ENCODE measurements around the gene POLR3H. TPM values are rescaled to one million over a fixed set of nuclear protein-coding genes. Genes with fewer than 3 reads are reported as not detected.

The POLR3H gene
- total RNA-seq, 4 donors from 2014 or later, result 5.6 to 8.4 (median 7.0) TPM

- no peak for DNase-seq
- Histone ChIP-seq H3K27ac (peak overlapping the region in 2 of 4 donors; percentile 5 to 39), H3K4me1 (peaks cover 10 to 32% (median 25%) of the 10 kb centered on the region in 4 donors), H3K36me3 (no peaks in the 10 kb centered on the region), H3K9me3 (no peaks in the 10 kb centered on the region), H3K27me3 (no peaks in the 10 kb centered on the region), H3K4me3 (no peak overlapping the region)
- no peak for TF ChIP-seq EP300 (IDR thresholded peaks at IDR 0.05; ENCODE audit: low read depth)
- no peak for TF ChIP-seq POLR2A (IDR thresholded peaks at IDR 0.05)
- TF ChIP-seq CTCF (IDR thresholded peaks at IDR 0.05), result no peak
- TF ChIP-seq POLR2AphosphoS5 (IDR thresholded peaks at IDR 0.05), result no peak
- in situ Hi-C loops (cut with MboI; ENCODE audit: low pct_ligation_motif_present in 1 of 4, low pct_unique_long_range_greater_than_20kb in 1 of 4, low sequenced_read_pairs in 3 of 4) (no loop called here), intact Hi-C loops (cut with DNase I; ENCODE audit: low total_unique reads) (no loop called here)
- WGBS, 2 donors (ENCODE audit: low coverage in 1 of 2), result 91% methylated on average over 3 of the region's 3 CpGs; no CpG with 5 or more reads in 1 of the 2 donors
Observed at GRCh38 chr22:41540006-41540315, 4.3 kb downstream of the POLR3H start.

- H3K4me3 ChIP-seq, result no peak overlapping the region
- 83% methylated on average over 13 of the region's 13 CpGs; no CpG with 5 or more reads in 1 of the 2 donors for WGBS, 2 donors (ENCODE audit: low coverage in 1 of 2)
- no peaks in the 10 kb centered on the region for H3K9me3 ChIP-seq
- peaks cover 10 to 27% (median 21%) of the 10 kb centered on the region in 4 donors for H3K4me1 ChIP-seq
- TF ChIP-seq CTCF (IDR thresholded peaks at IDR 0.05) (no peak), POLR2AphosphoS5 (IDR thresholded peaks at IDR 0.05) (no peak), POLR2A (IDR thresholded peaks at IDR 0.05) (no peak), EP300 (IDR thresholded peaks at IDR 0.05; ENCODE audit: low read depth) (no peak)
- no peak for DNase-seq
- H3K36me3 ChIP-seq, result no peaks in the 10 kb centered on the region
- in situ Hi-C loops (cut with MboI; ENCODE audit: low pct_ligation_motif_present in 1 of 4, low pct_unique_long_range_greater_than_20kb in 1 of 4, low sequenced_read_pairs in 3 of 4), result no loop called here
- intact Hi-C loops (cut with DNase I; ENCODE audit: low total_unique reads), result no loop called here
- H3K27me3 ChIP-seq, result no peaks in the 10 kb centered on the region
- peak overlapping the region; percentile 5 to 39 (median 18) for H3K27ac ChIP-seq
Observed at GRCh38 chr22:41539146-41540005, 4.9 kb downstream of the POLR3H start.

GRCh38 chr22:41538583-41538982, 5.7 kb downstream of the POLR3H start:
- intact Hi-C loops (cut with DNase I; ENCODE audit: low total_unique reads), result no loop called here
- Histone ChIP-seq H3K27me3 (no peaks in the 10 kb centered on the region), H3K36me3 (no peaks in the 10 kb centered on the region), H3K4me1 (peaks cover 10 to 25% (median 20%) of the 10 kb centered on the region in 4 donors), H3K27ac (peak overlapping the region in 2 of 4 donors; percentile 13 to 23), H3K9me3 (no peaks in the 10 kb centered on the region), H3K4me3 (no peak overlapping the region)
- WGBS, 2 donors (ENCODE audit: low coverage in 1 of 2), result 88 to 98% methylated on average over 7 to 8 of the region's 8 CpGs
- no peak for DNase-seq
- TF ChIP-seq EP300 (IDR thresholded peaks at IDR 0.05; ENCODE audit: low read depth), result no peak
- TF ChIP-seq POLR2A (IDR thresholded peaks at IDR 0.05), result no peak
- no peak for TF ChIP-seq CTCF (IDR thresholded peaks at IDR 0.05)
- no peak for TF ChIP-seq POLR2AphosphoS5 (IDR thresholded peaks at IDR 0.05)
- in situ Hi-C loops (cut with MboI; ENCODE audit: low pct_ligation_motif_present in 1 of 4, low pct_unique_long_range_greater_than_20kb in 1 of 4, low sequenced_read_pairs in 3 of 4), result no loop called here

- Histone ChIP-seq H3K4me3 (no peak overlapping the region), H3K27ac (no peak overlapping the region), H3K4me1 (peaks cover 2 to 12% (median 8%) of the 10 kb centered on the region in 4 donors), H3K27me3 (no peaks in the 10 kb centered on the region), H3K9me3 (no peaks in the 10 kb centered on the region), H3K36me3 (no peaks in the 10 kb centered on the region)
- DNase-seq, result no peak
- intact Hi-C loops (cut with DNase I; ENCODE audit: low total_unique reads), result no loop called here
- 80 to 96% methylated on average over 1 to 3 of the region's 3 CpGs for WGBS, 2 donors (ENCODE audit: low coverage in 1 of 2)
- in situ Hi-C loops (cut with MboI; ENCODE audit: low pct_ligation_motif_present in 1 of 4, low pct_unique_long_range_greater_than_20kb in 1 of 4, low sequenced_read_pairs in 3 of 4), result no loop called here
- TF ChIP-seq POLR2AphosphoS5 (IDR thresholded peaks at IDR 0.05) (no peak), CTCF (IDR thresholded peaks at IDR 0.05) (no peak), EP300 (IDR thresholded peaks at IDR 0.05; ENCODE audit: low read depth) (no peak), POLR2A (IDR thresholded peaks at IDR 0.05) (no peak)
Observed at GRCh38 chr22:41537203-41537602, 7.1 kb downstream of the POLR3H start.
